Cardiac atrium fibroblast (primary cell): ENCODE measurements around the gene NGFR. TPM values are rescaled to one million over a fixed set of nuclear protein-coding genes. Genes with fewer than 3 reads are reported as not detected.

ENCODE experiments used
- total RNA-seq: library from RNA; depleted of rRNA; stranded (reverse); fragments of >200 nt; gene quantifications from 2 replicates; pipeline ENCODE4 v1.2.3, GENCODE V29; 2015

NGFR gene, protein sequence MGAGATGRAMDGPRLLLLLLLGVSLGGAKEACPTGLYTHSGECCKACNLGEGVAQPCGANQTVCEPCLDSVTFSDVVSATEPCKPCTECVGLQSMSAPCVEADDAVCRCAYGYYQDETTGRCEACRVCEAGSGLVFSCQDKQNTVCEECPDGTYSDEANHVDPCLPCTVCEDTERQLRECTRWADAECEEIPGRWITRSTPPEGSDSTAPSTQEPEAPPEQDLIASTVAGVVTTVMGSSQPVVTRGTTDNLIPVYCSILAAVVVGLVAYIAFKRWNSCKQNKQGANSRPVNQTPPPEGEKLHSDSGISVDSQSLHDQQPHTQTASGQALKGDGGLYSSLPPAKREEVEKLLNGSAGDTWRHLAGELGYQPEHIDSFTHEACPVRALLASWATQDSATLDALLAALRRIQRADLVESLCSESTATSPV
- 0.81 and 2.7 TPM in 2 replicates for total RNA-seq

GRCh38 chr17:49494986-49495841 lies at the start of gene NGFR:
Gene NGFR (plus strand): TSS chr17:49495293. CDS start chr17:49495418, 125 bp downstream.

Other genes starting within 250 kb of the NGFR start
- gene ZNF652, start 133.0 kb upstream of the NGFR start, total RNA-seq = 26.2 and 26.4 TPM in 2 replicates
- 92.8 and 98.2 TPM in 2 replicates for gene PHB1, start 80.4 kb upstream of the NGFR start, total RNA-seq
- 0.16 and 0.36 TPM in 2 replicates for gene NXPH3, start 80.6 kb downstream of the NGFR start, total RNA-seq
- 27.6 and 47.0 TPM in 2 replicates for gene SPOP, start 182.8 kb downstream of the NGFR start, total RNA-seq
- 45.0 and 47.6 TPM in 2 replicates for gene SLC35B1, start 212.7 kb downstream of the NGFR start, total RNA-seq